ENCODE data around the gene APBB2. TPM values are rescaled to one million over a fixed set of nuclear protein-coding genes. Genes with fewer than 3 reads are reported as not detected.

The APBB2 gene
- total RNA-seq, 4 donors from 2014 or later = 47.5 to 99.9 (median 57.5) TPM

GRCh38 chr4:41124916-41125548 is 89.3 kb downstream of the APBB2 start:
- no peak overlapping the region for H3K4me3 ChIP-seq
- peaks cover 0 to 14% (median 0%) of the 10 kb centered on the region in 4 donors for H3K4me1 ChIP-seq
- H3K36me3 ChIP-seq = no peaks in the 10 kb centered on the region
- no peak for TF ChIP-seq CTCF (IDR thresholded peaks at IDR 0.05)
- no peak for TF ChIP-seq POLR2A (IDR thresholded peaks at IDR 0.05)
- H3K27me3 ChIP-seq = no peaks in the 10 kb centered on the region
- no peak for DNase-seq
- H3K9me3 ChIP-seq = no peaks in the 10 kb centered on the region
- no peak overlapping the region for H3K27ac ChIP-seq

DNA sequence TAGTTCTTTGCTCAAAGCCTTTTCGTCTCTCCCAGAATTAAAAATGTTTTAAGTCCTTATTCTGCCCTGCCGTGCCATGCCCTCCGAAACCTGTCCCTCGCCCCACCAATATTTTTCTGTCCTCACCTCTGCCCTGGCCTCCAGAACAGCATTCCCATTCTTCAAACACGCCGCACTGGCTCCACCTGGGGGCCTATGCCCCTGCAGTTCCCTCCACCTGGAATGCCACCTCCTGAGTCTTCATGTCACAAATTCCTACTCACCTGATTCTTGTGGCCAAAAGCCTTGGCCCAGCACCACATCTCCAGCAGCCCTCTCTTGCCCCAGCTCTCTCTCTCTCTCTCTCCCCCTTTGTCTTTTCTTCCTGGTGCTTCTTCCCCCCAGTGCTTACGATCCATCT is 91.6 kb downstream of the APBB2 start:
- Histone ChIP-seq H3K4me1 (peaks cover 0 to 15% (median 0%) of the 10 kb centered on the region in 4 donors), H3K4me3 (no peak overlapping the region), H3K36me3 (no peaks in the 10 kb centered on the region), H3K27ac (no peak overlapping the region), H3K9me3 (no peaks in the 10 kb centered on the region), H3K27me3 (no peaks in the 10 kb centered on the region)
- no peak for TF ChIP-seq POLR2A (IDR thresholded peaks at IDR 0.05)
- TF ChIP-seq CTCF (IDR thresholded peaks at IDR 0.05) = no peak
- no peak for DNase-seq

GRCh38 chr4:41122309-41122708 is 92.0 kb downstream of the APBB2 start:
- no peak for DNase-seq
- Histone ChIP-seq H3K27me3 (no peaks in the 10 kb centered on the region), H3K27ac (no peak overlapping the region), H3K4me1 (peaks cover 0 to 15% (median 0%) of the 10 kb centered on the region in 4 donors), H3K4me3 (no peak overlapping the region), H3K36me3 (no peaks in the 10 kb centered on the region), H3K9me3 (no peaks in the 10 kb centered on the region)
- no peak for TF ChIP-seq POLR2A (IDR thresholded peaks at IDR 0.05)
- no peak for TF ChIP-seq CTCF (IDR thresholded peaks at IDR 0.05)

GRCh38 chr4:41121906-41122305 is 92.4 kb downstream of the APBB2 start:
- Histone ChIP-seq H3K9me3 (no peaks in the 10 kb centered on the region), H3K27ac (no peak overlapping the region), H3K4me3 (no peak overlapping the region), H3K27me3 (no peaks in the 10 kb centered on the region), H3K36me3 (no peaks in the 10 kb centered on the region), H3K4me1 (peaks cover 0 to 15% (median 0%) of the 10 kb centered on the region in 4 donors)
- DNase-seq = no peak
- TF ChIP-seq POLR2A (IDR thresholded peaks at IDR 0.05) = no peak
- no peak for TF ChIP-seq CTCF (IDR thresholded peaks at IDR 0.05)

DNA sequence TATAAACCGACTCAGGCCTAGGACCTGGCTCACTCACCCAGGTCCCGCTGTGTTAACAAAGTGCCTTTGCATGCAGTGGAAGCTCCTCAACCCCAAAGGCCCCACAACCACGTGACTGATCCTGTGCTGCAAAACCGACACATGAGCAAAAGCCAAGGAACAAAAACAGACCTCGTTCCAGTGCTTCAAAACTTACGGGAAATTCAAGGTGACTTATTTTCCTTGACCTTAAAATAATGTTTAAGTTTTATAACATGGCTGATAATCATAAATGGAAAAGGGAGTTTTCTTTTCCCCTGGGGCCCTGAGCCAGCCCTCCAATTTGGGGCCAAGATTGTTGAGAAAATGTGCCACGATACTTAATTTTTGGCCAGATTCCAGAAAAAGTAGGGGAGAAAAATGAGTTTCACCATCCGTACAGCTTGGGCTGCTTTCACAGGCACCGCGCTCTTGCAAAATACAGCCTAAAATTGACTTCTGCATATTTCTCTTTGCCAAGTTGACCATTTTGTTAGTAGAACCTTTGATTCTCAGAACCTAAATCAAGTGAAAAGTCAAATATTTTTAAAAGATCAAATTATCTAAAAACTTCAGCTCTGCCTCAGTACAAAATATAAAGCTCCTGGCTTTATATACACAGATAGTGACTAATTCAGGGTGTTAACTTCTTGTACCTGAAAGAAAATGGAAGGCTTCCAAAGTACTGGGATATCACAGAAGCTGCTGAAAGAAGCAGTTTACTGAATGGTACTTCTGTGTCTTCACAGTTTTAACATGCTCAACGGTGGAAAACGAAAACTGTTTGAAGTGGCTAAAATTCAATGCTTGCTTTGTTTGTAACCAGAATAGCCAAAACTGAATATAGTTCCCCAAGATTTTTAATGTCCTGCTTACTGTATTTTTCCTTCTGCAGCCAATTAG is 93.8 kb downstream of the APBB2 start:
- Histone ChIP-seq H3K27me3 (no peaks in the 10 kb centered on the region), H3K4me1 (peaks cover 0 to 15% (median 0%) of the 10 kb centered on the region in 4 donors), H3K27ac (peak overlapping the region in 2 of 4 donors; percentile 7 to 52), H3K36me3 (no peaks in the 10 kb centered on the region), H3K9me3 (no peaks in the 10 kb centered on the region), H3K4me3 (no peak overlapping the region)
- TF ChIP-seq CTCF (IDR thresholded peaks at IDR 0.05) (no peak), POLR2A (IDR thresholded peaks at IDR 0.05) (no peak)
- DNase-seq = no peak
